K562 (cell line): Measurements from ENCODE around the gene SPHKAP. TPM values are rescaled to one million over a fixed set of nuclear protein-coding genes. Genes with fewer than 3 reads are reported as not detected.

ENCODE experiments used
- ATAC-seq: fragments of 200-7000 bp; cut with Tn5 transposase; 3 replicates; pipeline ENCODE4 v1.9.1; 2020; ENCODE audit warnings: moderate library complexity
- BruUV-seq: library from RNA; stranded (reverse); fragments of 400-500 nt; replicated peaks from 2 replicates; lab custom pipeline; 2021; lab: Mats Ljungman, UMichigan
- CTCF ChIA-PET: fragments of 300-600 bp; formaldehyde crosslinking; extraction: SDS; loops from one replicate; lab custom pipeline; 2021; ENCODE audit warnings: low intra/inter-chr PET ratio; lab: Yijun Ruan, JAX
- POLR2A ChIA-PET: fragments of 300-600, 350-650 bp; sonication (Branson Sonifier 250); formaldehyde crosslinking; extraction: SDS; loops from one replicate; lab custom pipeline; 2021; ENCODE audit warnings: antibody characterized with exemption, inconsistent platforms; lab: Yijun Ruan, JAX
- DNase-seq, 4 experiments: peaks; one replicate each; pipeline versions ENCODE4 v3.0.0 to v3.0.0-alpha.2; 2011 to 2018; ENCODE audit warnings: low spot score in 3 of 4, mixed read lengths in 3 of 4; ENCODE audit errors: extremely low read depth in 1 of 4
- FAIRE-seq: peaks from 2 replicates; lab custom pipeline; 2011; peaks lifted over from hg19 to GRCh38; lab: Jason Lieb, UNC
- H2AFZ ChIP-seq: 2 replicates; pipeline ENCODE4 v1.6.0; 2011; ENCODE audit warnings: low read depth, low read length, control low read depth, inconsistent platforms
- H3K27ac ChIP-seq: fragments of 200-600 bp; 3 replicates; pipeline ENCODE4 v1.8.0; 2011; ENCODE audit warnings: low read depth, mild to moderate bottlenecking, control low read depth, inconsistent platforms, low read length, moderate library complexity, mixed read lengths; ENCODE audit errors: extremely low read depth
- H3K27me3 ChIP-seq, 2 experiments: fragments of 300-600 bp in 1 of 2; 2 replicates in 1 of 2; 3 replicates in 1 of 2; pipeline versions ENCODE4 v1.6.0 to v1.8.0; 2011; ENCODE audit warnings: inconsistent platforms in 2 of 2, low read length in 2 of 2, mild to moderate bottlenecking in 1 of 2, mixed read lengths in 1 of 2, moderate library complexity in 1 of 2; ENCODE audit not compliant: control insufficient read depth in 2 of 2, insufficient read depth in 2 of 2
- H3K36me3 ChIP-seq: fragments of 300-600 bp; 3 replicates; pipeline ENCODE4 v1.8.0; 2011; ENCODE audit warnings: mild to moderate bottlenecking, low read length, inconsistent platforms; ENCODE audit not compliant: control insufficient read depth, insufficient read depth
- H3K4me1 ChIP-seq, 2 experiments: fragments of 200-600 bp in 1 of 2; replicated peaks in 1 of 2; 2 replicates in 1 of 2; 3 replicates in 1 of 2; pipeline versions ENCODE4 v1.5.1 to v1.8.0; 2011; ENCODE audit warnings: inconsistent platforms in 2 of 2, low read length in 2 of 2, mild to moderate bottlenecking in 1 of 2, mixed read lengths in 1 of 2, moderate library complexity in 1 of 2; ENCODE audit not compliant: control insufficient read depth in 2 of 2, insufficient read depth in 2 of 2
- H3K4me2 ChIP-seq: 2 replicates; pipeline ENCODE4 v1.6.1; 2011; ENCODE audit warnings: low read length, control low read depth, inconsistent platforms, mixed read lengths; ENCODE audit not compliant: insufficient read depth
- H3K4me3 ChIP-seq: fragments of 200-600 bp; sonication (generic), shearing (Covaris generic); 2 replicates; pipeline ENCODE4 v1.5.1; 2016; ENCODE audit warnings: control low read depth, inconsistent platforms
- H3K79me2 ChIP-seq: fragments of 200-600 bp; 3 replicates; pipeline ENCODE4 v1.8.0; 2011; ENCODE audit warnings: low read length, inconsistent platforms; ENCODE audit not compliant: control insufficient read depth, insufficient read depth
- H3K9ac ChIP-seq, 2 experiments: 2 replicates each; pipeline versions ENCODE4 v1.6.0 to v1.6.1; 2011; ENCODE audit warnings: low read depth in 2 of 2, low read length in 2 of 2, control low read depth in 1 of 2, inconsistent platforms in 1 of 2, mild to moderate bottlenecking in 1 of 2, mixed read lengths in 1 of 2; ENCODE audit not compliant: insufficient read depth in 1 of 2
- H3K9me1 ChIP-seq: one replicate; pipeline ENCODE4 v1.6.0; 2011; ENCODE audit warnings: inconsistent platforms, mild to moderate bottlenecking, low read length, moderate library complexity; ENCODE audit not compliant: control insufficient read depth, insufficient read depth
- H3K9me3 ChIP-seq: replicated peaks from 2 replicates; pipeline ENCODE4 v1.5.1; 2011; ENCODE audit warnings: low read depth, low read length, inconsistent platforms; ENCODE audit not compliant: control insufficient read depth, insufficient read depth
- H4K20me1 ChIP-seq: replicated peaks from 2 replicates; pipeline ENCODE4 v1.6.1; 2011; ENCODE audit warnings: low read length, inconsistent platforms, mixed read lengths; ENCODE audit not compliant: control insufficient read depth, insufficient read depth
- BRF1 ChIP-seq: IDR thresholded peaks from 3 replicates; pipeline ENCODE4 v1.6.1; 2011; ENCODE audit warnings: borderline replicate concordance, mild to moderate bottlenecking; ENCODE audit not compliant: insufficient read length; ENCODE audit errors: extremely low read depth
- CCNT2 ChIP-seq: IDR thresholded peaks from 2 replicates; pipeline ENCODE4 v1.6.1; 2011; ENCODE audit warnings: borderline replicate concordance, low read depth, mild to moderate bottlenecking, moderate library complexity, mixed read lengths, low read length; ENCODE audit not compliant: insufficient read length; ENCODE audit errors: extremely low read depth
- EP300 ChIP-seq: IDR thresholded peaks from 2 replicates; pipeline ENCODE4 v1.6.1; 2012; ENCODE audit warnings: low read length, improper control_type of control experiment
- GATA2 ChIP-seq: sonication (generic); formaldehyde crosslinking; IDR thresholded peaks from 2 replicates; pipeline ENCODE4 v1.4.0; 2020; ENCODE audit warnings: mild to moderate bottlenecking, missing genetic modification reagents
- HNRNPH1 ChIP-seq: fragments of 200-400 bp; formaldehyde crosslinking; optimal IDR thresholded peaks from 2 replicates; pipeline ENCODE3; 2017; ENCODE audit warnings: low read depth, mild to moderate bottlenecking, low read length, moderate library complexity
- IRF2 ChIP-seq: sonication (generic); formaldehyde crosslinking; IDR thresholded peaks from 2 replicates; pipeline ENCODE4 v1.8.1; 2022; ENCODE audit warnings: mild to moderate bottlenecking, missing genetic modification reagents
- ZNF668 ChIP-seq: fragments of 250-450 bp; sonication (Bioruptor Pico); IDR thresholded peaks from 2 replicates; pipeline ENCODE4 v1.8.0; 2022; ENCODE audit warnings: mild to moderate bottlenecking, inconsistent platforms
- WGBS: fragments of 100-300 bp; shearing (Covaris generic); methylation state at CpG from one replicate; pipeline ENCODE4 v1.1.6; 2016; ENCODE audit warnings: low coverage, mixed read lengths; ENCODE audit not compliant: insufficient coverage; ENCODE audit errors: missing lambda C conversion rate; 5-methylcytosine and 5-hydroxymethylcytosine counted together
- in situ Hi-C: fragments of 300-500 bp; cut with MboI; formaldehyde crosslinking; loops from 4 replicates; pipeline ENCODE4 v1.15.0; 2018; ENCODE audit warnings: inconsistent platforms, mixed read lengths
- intact Hi-C: fragments of 100-400 bp; cut with micrococcal nuclease; formaldehyde crosslinking; loops from 2 replicates; pipeline ENCODE4 v1.14.2; 2022
- polyA plus RNA-seq, 8 experiments: library from polyadenylated mRNA; depleted of rRNA in 4 of 8; stranded (reverse) in 5 of 8; unstranded in 3 of 8; fragments of >200 nt; fragmentation: Nextera tagmentation in 2 of 8; fragmentation: Illumina TruSeq in 1 of 8; extraction: Ambion mirVana in 2 of 8; extraction: Trizol in 1 of 8; gene quantifications; 2 replicates each; pipeline versions ENCODE4 v1.2.1 to v1.2.3, GENCODE V29; 2011 to 2014; ENCODE audit warnings: inconsistent platforms in 1 of 8, missing spikeins in 1 of 8
- total RNA-seq, 7 experiments: library from RNA; depleted of rRNA in 6 of 7; stranded (reverse); fragments of >200 nt in 6 of 7; fragmentation: Illumina TruSeq in 2 of 7; extraction: Trizol in 2 of 7; gene quantifications; 2 replicates each; pipeline versions ENCODE4 v1.2.1 to v1.2.3, GENCODE V29; 2011 to 2021; ENCODE audit warnings: low replicate concordance in 1 of 7

SPHKAP gene
- total and polyA plus RNA-seq, 9 of the 15 experiments (the other 6 are each of a cell fraction or from before 2014, with no cell fraction given), result not detected

DNA sequence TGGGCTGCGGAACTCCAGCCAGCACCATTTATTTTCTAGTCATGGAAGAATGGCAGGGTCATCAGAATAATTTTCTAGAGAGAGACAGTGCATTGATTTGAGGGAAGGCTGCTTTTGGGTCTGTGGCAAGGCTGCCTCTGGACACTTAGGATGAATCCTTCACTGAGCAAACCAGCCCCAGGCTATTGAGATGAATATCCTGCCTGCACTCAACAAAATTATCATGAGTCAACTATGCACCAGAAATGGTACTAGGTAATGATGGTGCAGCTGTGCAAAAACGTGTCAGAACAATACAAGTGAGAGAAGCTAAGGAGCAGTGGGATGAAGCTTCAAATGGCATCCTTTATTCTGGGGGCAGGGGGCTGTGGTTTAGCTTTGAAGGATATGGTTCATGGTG is 115.8 kb downstream of the SPHKAP start:
- no TSS peak for BruUV-seq
- Histone ChIP-seq H3K4me1 (no peaks in the 10 kb centered on the region), H2AFZ (no peak overlapping the region), H3K27me3 (no peaks in the 10 kb centered on the region), H3K4me3 (no peak overlapping the region), H4K20me1 (no peaks in the 10 kb centered on the region), H3K79me2 (no peaks in the 10 kb centered on the region), H3K4me2 (no peak overlapping the region), H3K9me3 (no peaks in the 10 kb centered on the region), H3K9me1 (no peaks in the 10 kb centered on the region), H3K27ac (no peak overlapping the region), H3K36me3 (no peaks in the 10 kb centered on the region), H3K9ac (no peak overlapping the region)
- WGBS, result 0% methylated on average over 2 of the region's 2 CpGs
- intact Hi-C loops (no loop called here), in situ Hi-C loops (no loop called here)
- FAIRE-seq (no peak), DNase-seq (no peak), ATAC-seq (no peak)
- ChIA-PET CTCF (no interaction called here), POLR2A (no interaction called here)
- TF ChIP-seq BRF1 (no peak), IRF2 (no peak)

DNA sequence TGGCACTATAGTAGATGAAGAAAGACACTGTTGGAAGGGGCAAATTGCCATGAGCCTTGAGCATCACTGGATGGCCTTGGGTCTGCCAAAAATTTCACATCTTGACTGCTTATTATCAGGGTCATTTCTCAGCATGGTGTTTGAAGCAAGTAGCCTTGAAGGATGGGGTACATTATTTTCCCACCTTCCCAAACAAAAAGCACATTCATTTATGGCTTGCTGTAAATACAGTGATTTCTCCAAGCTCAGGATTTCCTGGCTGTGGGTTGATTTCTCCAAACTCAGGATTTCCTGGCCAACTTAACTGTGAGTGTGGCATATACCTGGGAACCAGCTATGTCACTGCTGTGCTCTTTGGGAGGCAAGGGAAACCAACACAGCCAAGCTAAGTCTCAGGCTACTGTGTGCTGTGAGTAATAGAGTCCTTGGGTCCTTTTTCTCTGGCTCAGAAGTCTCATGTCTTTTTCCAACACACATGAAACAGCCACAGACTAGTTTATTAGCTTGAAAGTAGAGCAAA is 116.6 kb downstream of the SPHKAP start:
- CTCF ChIA-PET, result no interaction called here
- ATAC-seq (no peak), DNase-seq (no peak), FAIRE-seq (no peak)
- TF ChIP-seq ZNF668 (CRISPR knock-in tag), result no peak
- no peak for TF ChIP-seq GATA2 (CRISPR knock-in tag)
- TF ChIP-seq CCNT2, result no peak
- TF ChIP-seq HNRNPH1, result no peak
- no peak for TF ChIP-seq EP300
- in situ Hi-C loops (no loop called here), intact Hi-C loops (no loop called here)
- Histone ChIP-seq H3K27ac (no peak overlapping the region), H2AFZ (no peak overlapping the region), H3K9me1 (no peaks in the 10 kb centered on the region), H4K20me1 (no peaks in the 10 kb centered on the region), H3K4me3 (no peak overlapping the region), H3K79me2 (no peaks in the 10 kb centered on the region), H3K9ac (no peak overlapping the region), H3K36me3 (no peaks in the 10 kb centered on the region), H3K9me3 (no peaks in the 10 kb centered on the region), H3K27me3 (no peaks in the 10 kb centered on the region), H3K4me2 (no peak overlapping the region), H3K4me1 (no peaks in the 10 kb centered on the region)
- no TSS peak for BruUV-seq
- POLR2A ChIA-PET, result no interaction called here
